HG03196 (cell line): ENCODE results near the gene PIP5KL1.
A peak's percentile ranks its signal among the peaks of the same experiment; 100 is the strongest.

ENCODE experiments used
- ATAC-seq: cut with Tn5 transposase; IDR thresholded peaks from one replicate; pipeline ENCODE4 v1.9.1; 2021; ENCODE audit not compliant: unreplicated experiment

PIP5KL1 gene

DNA sequence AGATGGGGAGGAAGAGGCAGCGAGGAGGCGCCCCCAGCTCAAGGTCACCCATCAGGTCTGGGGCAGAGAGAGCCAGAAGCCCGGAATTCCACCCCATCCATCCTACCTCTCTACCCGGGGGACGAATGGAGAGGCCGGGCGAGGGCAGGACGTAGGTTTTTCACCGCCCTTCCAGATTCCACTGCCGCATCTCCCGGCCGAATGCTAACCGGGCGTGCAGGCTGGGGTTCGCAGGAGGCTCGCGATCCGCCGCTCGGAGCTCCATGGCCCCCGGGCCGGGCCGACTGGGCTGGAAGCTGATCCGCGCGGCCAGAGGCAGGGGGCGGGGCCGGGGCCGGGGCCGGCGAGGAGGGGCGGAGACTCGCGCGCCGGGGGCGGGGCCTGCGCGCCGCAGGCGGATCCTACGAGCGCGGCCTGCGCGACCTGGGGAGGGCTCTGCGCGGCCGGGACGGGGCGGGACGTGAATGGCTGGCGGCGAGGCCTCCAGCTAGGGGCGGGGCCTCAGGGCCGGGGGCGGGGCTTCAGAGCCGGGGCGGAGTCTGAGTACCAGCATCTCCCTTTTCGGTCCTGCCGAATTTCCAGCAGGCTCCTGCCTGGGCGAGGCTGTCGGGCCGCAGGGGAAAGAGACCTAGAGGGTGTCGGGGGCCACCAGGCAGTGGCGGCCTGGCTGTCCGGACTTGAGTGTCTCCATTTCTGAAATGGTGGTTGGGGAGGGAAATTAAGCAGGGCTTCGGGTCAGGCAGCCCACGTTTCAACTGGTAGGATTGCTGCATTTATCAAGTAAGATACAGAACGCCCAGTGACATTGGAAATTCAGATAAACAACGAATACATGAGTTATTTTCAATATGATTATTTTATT, 13.6 kb downstream of the PIP5KL1 start, which contains the start of gene ST6GALNAC4:
Gene ST6GALNAC4 (minus strand): TSS at position 322 of the 862 bp plus-strand sequence. CDS start 622 bp downstream, outside the sequence.
- ATAC-seq = peak; percentile 63

GRCh38 chr9:127915801-127916719, 14.5 kb downstream of the PIP5KL1 start:
- no peak for ATAC-seq

DNA sequence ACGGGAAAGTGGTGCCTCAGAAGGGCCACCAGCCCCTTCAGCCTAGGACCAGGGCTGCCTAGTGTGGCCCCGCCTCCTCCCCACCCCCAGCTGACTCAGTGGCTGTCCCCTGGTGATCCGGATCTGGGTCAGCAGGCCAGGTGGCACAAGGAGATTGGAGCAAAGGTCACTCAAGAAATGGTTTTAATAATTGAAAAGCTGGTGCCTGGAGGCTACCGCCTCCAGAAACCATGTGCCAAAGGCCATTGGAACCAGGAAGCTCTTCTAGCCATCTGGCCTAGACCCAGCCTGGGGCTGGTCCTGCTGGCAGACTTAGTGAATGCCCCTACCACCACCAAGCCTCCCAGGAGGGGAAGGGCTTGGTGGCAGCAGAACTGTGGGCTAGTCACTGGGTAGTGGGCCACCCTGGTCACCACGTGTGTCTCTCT, 15.2 kb downstream of the PIP5KL1 start:
- no peak for ATAC-seq

- ATAC-seq = no peak
These were observed 16.9 kb downstream of the PIP5KL1 start for GRCh38 chr9:127913682-127914081.

GRCh38 chr9:127912882-127913281, 17.7 kb downstream of the PIP5KL1 start:
- no peak for ATAC-seq

GRCh38 chr9:127912296-127912695, 18.3 kb downstream of the PIP5KL1 start:
- no peak for ATAC-seq

DNA sequence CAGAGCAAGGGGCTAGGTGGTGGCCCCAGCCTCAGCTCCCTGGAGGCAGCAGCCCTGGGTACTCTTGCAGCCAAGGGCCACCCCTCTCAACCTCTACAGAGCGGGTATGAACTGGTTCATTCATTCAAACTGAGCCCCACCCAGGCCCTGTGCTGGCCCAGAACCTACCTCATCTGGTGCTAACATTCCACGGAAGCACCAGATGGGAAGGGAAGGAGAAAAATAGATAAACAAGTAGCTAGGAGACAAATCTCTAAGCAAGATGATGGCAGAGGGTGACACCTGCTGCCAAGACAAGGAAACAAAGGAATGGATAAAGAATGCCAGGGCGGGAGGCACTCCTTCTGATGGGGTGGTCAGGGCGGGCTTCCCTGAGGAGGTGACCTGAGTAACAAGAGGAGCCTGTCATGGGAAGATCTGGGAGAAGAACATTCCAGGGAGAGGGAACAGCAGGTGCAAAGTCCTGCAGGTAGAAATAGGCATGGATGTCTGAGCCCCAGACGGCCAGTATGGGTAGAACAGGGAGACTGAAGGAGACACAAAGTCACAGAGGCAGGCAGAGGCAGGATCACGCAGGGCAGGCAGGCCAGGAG, 19.9 kb downstream of the PIP5KL1 start:
- ATAC-seq = no peak

DNA sequence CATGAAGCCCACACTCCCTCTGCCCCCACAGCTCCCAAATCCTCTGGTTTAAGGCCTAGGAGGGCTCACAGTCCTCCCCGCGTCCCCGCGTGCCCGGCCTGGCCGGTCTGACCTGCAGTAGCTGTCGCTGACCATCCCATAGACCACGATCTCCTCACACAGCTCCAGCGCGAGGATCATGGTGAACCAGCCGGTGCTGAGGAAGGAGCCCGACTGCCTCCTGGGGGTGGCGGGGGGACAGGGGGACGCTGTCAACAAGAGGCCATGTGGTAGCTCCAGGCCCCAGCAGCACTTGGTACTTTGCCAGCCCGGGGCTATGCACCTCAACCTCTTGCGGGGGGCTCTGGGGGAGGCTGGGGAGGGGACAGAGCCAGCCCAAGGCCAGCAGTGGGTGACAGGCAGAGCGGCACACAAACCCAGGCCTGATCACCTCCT, 20.7 kb downstream of the PIP5KL1 start:
- ATAC-seq = no peak

DNA sequence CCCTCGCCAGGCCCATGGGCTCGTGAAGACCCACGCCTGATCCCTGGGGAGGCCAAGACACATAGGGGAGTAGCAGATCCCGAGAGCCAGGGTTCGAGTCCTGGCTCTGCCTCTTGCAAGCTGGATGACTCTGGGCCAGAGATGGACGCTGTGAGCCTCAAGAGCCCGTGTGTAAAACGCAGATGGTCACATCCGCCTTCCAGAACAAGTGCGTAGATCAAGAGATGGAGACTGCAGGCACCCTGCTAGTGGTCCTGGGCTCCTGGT, 22.0 kb downstream of the PIP5KL1 start:
- ATAC-seq = no peak

- no peak for ATAC-seq
These were observed 22.5 kb downstream of the PIP5KL1 start for GRCh38 chr9:127907867-127908659.

GRCh38 chr9:127905788-127906191, 24.8 kb downstream of the PIP5KL1 start:
- no peak for ATAC-seq

GRCh38 chr9:127905004-127905728, 25.4 kb downstream of the PIP5KL1 start:
- ATAC-seq = no peak

- no peak for ATAC-seq
These were observed 26.0 kb downstream of the PIP5KL1 start for GRCh38 chr9:127904561-127905003.

- ATAC-seq = no peak
These were observed 26.8 kb downstream of the PIP5KL1 start for GRCh38 chr9:127903557-127904475.

DNA sequence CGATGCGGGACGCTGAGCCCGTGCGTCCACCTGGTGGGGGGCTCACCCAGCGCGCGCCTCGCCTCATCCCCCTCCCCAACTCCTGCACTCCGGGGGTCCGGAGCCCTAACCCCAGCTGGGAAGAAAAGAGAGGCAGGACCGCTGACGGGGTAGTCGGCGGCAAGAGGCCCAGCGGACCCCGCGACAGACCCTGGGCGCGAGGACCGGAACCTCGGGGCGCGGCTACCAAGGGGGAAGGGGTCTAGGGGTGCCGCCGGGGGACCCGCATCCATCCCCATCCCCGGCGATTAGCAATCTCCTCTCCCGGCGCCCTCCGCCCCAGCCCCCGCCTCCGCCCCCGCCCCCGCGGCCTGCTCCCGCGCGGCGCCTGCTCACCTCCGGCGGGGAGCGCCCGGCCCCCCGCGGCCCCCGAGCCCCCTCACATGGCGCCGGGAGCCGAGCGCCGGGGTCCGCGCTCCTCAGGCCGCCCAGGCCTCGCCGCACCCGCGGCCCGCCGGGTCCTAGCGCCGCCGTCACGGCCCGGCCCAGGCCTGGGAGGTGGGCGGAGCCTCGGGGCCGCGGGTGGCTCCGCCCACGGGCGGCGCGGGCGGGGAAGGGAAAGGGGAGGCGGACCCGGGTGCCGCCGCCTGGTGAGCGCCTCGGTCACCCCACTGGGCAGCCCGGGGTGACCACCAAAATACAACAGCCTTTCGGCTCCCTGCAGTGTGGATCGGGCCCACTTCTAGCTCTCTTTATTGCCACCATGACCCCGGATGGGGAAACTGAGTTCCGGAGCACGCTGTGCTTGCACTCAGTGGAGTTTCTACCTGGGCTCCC, 31.2 kb downstream of the PIP5KL1 start, which contains the start of gene ST6GALNAC6:
Gene ST6GALNAC6 (minus strand): TSS at position 476 of the 816 bp plus-strand sequence. CDS start 1,622 bp downstream, outside the sequence.
- ATAC-seq = peak; percentile 43

- ATAC-seq = no peak
These were observed 32.0 kb downstream of the PIP5KL1 start for GRCh38 chr9:127898433-127899127.

- ATAC-seq = no peak
These were observed 33.3 kb downstream of the PIP5KL1 start for GRCh38 chr9:127897193-127897692.
